Neural progenitor cell (in vitro differentiated cells): ENCODE measurements around the gene ZC3H12C.

Source experiments
- CTCF ChIP-seq: fragments of 200-600 bp; sonication (generic); IDR thresholded peaks from 2 replicates; pipeline ENCODE4 v1.5.1; 2017; ENCODE audit warnings: antibody characterized with exemption, mild to moderate bottlenecking
- EZH2 ChIP-seq: fragments of 200-600 bp; sonication (generic); IDR thresholded peaks from 2 replicates; pipeline ENCODE4 v1.6.1; 2017; ENCODE audit warnings: antibody characterized with exemption, mild to moderate bottlenecking, moderate library complexity
- EZH2phosphoT487 ChIP-seq: fragments of 200-600 bp; sonication (generic); IDR thresholded peaks from 2 replicates; pipeline ENCODE4 v1.6.1; 2017; ENCODE audit warnings: antibody characterized with exemption

DNA sequence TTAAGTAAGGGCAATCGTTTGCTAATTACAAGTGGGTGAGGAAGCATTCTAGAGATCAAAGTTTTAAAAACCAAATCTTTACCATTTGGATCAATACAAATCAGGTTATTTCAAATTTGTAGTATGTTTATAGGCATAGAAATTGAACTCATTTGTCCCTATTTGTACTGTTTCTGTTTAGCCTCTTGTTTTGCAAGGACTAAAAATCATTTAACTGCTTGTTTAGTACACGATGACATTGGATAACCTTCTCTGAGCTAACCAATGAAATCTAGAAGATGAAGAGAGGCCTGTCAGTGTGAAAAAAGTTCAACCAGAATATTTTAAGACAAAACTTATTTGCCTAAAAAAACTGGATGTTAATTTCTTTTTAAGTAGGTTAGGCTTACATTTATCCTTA lies 40.0 kb downstream of the ZC3H12C start:
- TF ChIP-seq CTCF (no peak), EZH2phosphoT487 (no peak), EZH2 (no peak)
